HG02678 (cell line): ENCODE data around the gene ZNF83.
"Not testable (repeated sequence)": the region's sequence is repeated elsewhere in the genome, so short reads cannot be mapped to it uniquely, and the experiment has no call there.

Source experiments
- ATAC-seq: cut with Tn5 transposase; IDR thresholded peaks from one replicate; pipeline ENCODE4 v1.9.1; 2021; ENCODE audit warnings: mild to moderate bottlenecking, moderate library complexity; ENCODE audit not compliant: unreplicated experiment

The ZNF83 gene

DNA sequence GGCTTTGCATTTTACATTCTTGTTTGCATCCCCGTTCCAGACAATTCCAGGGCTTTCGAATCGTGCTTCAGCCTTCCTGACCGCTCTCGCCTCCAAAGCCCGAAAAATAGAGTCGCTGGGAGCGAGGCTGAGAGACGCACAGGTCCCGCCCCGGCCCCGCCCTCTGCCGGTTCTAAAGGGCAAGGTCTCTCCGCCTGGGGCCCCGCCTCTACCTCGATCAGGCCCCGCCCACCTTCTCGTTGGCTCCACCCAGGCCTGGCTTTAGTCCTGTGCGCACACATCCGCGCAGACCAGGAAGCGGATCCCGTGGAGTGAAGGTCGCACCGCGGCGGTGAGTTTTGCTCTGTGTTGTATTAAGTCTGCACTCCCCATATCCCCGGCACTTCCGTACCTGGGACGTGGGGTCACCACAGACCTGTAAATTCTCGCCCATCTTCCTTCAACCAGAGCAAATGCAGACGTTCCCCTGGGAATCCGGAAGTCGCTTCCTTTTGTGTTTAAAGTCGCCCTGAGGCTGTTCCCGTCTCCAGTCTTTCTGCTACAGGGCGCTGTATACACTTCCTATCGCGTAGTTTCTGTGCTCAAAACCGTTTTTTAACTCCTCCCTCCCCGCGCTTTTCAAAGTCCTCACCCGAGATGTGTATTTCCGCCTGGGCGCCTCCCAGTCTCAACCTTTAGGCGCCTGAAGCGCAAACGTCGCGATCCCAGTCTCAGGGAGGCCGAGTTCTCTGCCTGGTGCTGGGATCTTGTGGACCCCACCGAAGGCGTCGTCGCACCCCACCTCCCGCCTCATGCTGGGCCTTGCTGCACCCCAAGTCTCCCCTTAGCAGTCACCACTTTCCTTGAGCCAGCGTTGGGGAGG is 67.9 kb downstream of the ZNF83 start, which contains the start of gene ZNF701:
ZNF701 (plus strand) TSS at position 288 of the 862 bp plus-strand sequence. CDS start 3,861 bp downstream, outside the sequence.
- peak; percentile 97 for ATAC-seq

DNA sequence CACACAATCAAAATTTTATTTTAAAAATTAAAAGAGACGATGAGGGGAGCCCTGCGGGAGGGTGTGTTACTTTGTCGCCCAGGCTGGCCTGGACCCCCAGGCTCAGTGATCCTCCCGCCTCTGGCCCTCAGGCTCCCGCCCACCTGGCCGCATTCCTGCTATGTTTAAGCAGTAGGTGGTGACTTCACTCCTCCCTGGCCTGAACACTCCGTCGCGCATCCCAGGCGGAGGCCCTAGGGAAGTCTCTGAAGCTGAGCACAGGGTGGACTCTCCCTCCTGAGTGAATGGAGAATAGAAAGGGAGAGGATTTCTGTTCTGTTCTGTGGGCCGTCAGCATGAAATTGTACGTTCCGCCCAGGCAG is 68.5 kb downstream of the ZNF83 start:
- ATAC-seq, result not testable (repeated sequence)

DNA sequence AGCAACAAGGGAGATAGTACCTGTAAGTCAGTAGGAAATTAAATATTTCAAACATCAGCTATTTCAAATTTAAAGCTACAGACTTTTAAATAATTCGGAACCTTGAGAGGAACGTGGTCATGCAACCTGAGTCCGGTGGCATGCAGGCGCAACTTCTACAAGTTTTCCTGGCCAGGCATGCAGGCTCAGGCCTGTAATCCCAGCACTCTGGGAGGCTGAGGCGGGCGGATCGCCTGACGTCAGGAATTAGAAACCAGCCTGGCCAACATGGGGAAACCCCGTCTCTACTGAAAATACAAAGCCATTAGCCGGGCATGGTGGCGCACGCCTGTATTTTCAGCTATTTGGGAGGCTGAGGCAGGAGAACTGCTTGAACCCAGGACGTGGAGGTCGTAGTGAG is 70.2 kb downstream of the ZNF83 start:
- no peak for ATAC-seq

DNA sequence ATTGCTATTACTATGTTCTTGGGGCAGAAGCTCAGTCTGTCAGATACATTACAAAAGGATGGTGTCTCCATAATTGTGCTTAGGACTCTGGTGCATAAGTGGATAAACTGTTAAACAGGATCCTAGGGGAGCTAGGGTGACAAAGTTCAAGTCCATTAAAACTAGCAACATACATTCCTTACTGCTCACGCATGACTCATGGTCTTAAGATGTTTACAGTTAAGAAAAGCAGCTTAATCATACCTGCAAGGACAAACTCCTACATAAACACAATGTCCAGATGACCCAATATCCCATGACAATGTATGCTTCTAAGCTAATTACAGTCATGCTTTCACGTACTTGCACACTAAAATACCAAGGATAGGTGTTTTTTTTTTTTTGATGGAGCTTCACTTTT is 71.6 kb downstream of the ZNF83 start:
- no peak for ATAC-seq

- no peak for ATAC-seq
Measured at GRCh38 chr19:52566121-52566520, 72.0 kb downstream of the ZNF83 start.
